ENCODE results near the gene KCNK10. TPM values are rescaled to one million over a fixed set of nuclear protein-coding genes. Genes with fewer than 3 reads are reported as not detected.

The KCNK10 gene
- total and polyA plus RNA-seq, 2 donors from 2014 or later: 0.54 to 1.1 TPM

DNA sequence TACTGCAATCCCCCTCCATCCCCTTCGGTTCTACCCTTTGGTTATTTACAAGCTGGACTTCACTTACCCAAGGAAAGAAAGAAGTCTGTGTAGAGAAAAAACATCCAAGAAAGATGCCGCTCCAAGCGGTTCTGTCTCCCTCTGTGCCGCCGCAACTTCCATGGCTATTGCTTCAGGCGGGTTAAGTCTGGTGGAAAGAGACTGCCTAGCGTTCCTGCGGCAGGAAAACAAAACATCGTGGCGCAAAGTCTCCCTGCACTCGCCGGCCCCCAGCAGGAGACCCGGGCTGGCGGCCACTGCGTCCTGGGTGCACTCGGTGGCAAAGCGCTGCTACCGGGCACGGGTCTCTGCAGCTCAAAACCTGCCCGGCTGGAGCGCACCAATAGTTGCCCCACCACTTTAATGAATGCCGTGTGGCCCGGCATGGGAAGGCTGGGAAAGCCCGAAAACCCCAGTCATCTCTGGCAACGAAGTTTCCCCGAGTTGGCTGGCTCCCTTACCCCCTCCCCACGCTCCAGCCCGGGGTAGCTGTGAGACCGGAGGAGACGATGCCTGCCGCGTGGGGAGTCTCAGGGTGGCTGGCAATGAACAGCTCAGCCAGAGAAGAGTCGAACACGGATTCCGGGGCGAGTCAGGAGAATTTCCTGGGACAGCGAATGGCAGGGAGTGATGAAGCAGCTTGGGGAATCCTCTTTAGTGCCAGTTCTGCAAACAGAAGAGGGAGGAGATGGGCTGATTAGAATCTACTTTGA lies 3.5 kb upstream of the KCNK10 start:
- Histone ChIP-seq H3K4me1 (ENCODE audit: control insufficient read depth in 2 of 3, insufficient read depth in 2 of 3, low read depth in 1 of 3, low read length in 3 of 3) (no peaks in the 10 kb centered on the region), H3K9me3 (ENCODE audit: control insufficient read depth in 2 of 3, insufficient read depth in 1 of 3, low read length in 3 of 3) (no peaks in the 10 kb centered on the region), H3K4me3 (ENCODE audit: low read length in 3 of 3) (no peak overlapping the region), H3K27ac (ENCODE audit: low read depth in 2 of 2, low read length in 2 of 2) (no peak overlapping the region), H3K36me3 (ENCODE audit: control insufficient read depth in 2 of 3, insufficient read depth in 3 of 3, low read length in 3 of 3) (no peaks in the 10 kb centered on the region), H3K9ac (ENCODE audit: low read length in 3 of 3) (no peak overlapping the region), H3K27me3 (ENCODE audit: control insufficient read depth, insufficient read depth, low read length) (peaks cover 36% of the 10 kb centered on the region)
- TF ChIP-seq, protein P1, sequence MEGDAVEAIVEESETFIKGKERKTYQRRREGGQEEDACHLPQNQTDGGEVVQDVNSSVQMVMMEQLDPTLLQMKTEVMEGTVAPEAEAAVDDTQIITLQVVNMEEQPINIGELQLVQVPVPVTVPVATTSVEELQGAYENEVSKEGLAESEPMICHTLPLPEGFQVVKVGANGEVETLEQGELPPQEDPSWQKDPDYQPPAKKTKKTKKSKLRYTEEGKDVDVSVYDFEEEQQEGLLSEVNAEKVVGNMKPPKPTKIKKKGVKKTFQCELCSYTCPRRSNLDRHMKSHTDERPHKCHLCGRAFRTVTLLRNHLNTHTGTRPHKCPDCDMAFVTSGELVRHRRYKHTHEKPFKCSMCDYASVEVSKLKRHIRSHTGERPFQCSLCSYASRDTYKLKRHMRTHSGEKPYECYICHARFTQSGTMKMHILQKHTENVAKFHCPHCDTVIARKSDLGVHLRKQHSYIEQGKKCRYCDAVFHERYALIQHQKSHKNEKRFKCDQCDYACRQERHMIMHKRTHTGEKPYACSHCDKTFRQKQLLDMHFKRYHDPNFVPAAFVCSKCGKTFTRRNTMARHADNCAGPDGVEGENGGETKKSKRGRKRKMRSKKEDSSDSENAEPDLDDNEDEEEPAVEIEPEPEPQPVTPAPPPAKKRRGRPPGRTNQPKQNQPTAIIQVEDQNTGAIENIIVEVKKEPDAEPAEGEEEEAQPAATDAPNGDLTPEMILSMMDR (IDR thresholded peaks at IDR 0.05; ENCODE audit: borderline replicate concordance, extremely low read depth, insufficient read depth): no peak
- FAIRE-seq: no peak
- intact Hi-C loops (cut with DNase I): no loop called here
- DNase-seq: peak in 3 of 5 donors; percentile 14 to 15 (median 15)

DNA sequence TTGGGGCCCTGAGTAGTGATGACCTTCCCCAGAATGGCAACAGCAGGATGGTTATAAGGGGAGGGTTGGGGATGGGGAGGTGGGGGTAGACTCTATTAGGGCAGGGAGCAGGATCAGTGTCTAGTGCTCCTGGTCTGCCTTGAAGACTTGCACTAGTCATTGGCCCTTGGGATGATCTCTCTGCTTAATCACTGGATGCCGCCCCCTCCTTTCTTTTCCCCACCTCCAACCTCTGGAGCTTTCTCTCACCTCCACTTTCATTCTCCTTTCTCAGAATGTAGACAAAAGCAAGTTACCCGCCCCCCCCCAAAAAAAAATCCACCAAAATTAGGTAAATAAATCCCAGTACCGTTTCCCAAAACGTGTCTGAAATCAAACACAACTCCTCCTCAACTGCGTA lies 2.8 kb upstream of the KCNK10 start:
- H3K4me3 ChIP-seq (ENCODE audit: low read length in 3 of 3): no peak overlapping the region
- DNase-seq (no peak), FAIRE-seq (no peak)

DNA sequence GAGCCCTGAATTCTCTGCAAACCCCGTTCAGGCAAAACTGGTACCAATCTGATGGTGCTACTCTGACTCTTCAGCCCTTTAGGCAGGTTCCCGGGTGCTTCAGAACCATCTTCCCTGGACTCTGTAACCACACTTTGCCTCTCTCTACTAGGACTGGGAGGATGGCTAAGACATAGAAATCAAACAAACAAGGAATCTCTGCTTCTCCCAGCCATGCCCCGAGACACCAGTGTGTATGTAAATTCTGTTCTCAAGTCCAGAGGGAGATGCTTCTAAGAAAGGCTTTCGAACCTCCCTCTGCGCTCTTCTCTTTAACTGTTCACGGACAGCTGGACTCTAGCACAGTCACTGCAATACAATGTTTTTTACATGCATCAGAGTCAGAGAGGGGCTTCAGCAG lies 1.9 kb upstream of the KCNK10 start:
- H3K9ac ChIP-seq (ENCODE audit: low read length in 3 of 3): no peak overlapping the region
- no peaks in the 10 kb centered on the region for H3K36me3 ChIP-seq (ENCODE audit: control insufficient read depth in 2 of 3, insufficient read depth in 3 of 3, low read length in 3 of 3)
- TF ChIP-seq, protein P1 (IDR thresholded peaks at IDR 0.05; ENCODE audit: borderline replicate concordance, extremely low read depth, insufficient read depth): no peak
- no peak overlapping the region for H3K4me3 ChIP-seq (ENCODE audit: low read length in 3 of 3)
- intact Hi-C loops (cut with DNase I): no loop called here
- H3K27me3 ChIP-seq (ENCODE audit: control insufficient read depth, insufficient read depth, low read length): peaks cover 39% of the 10 kb centered on the region
- H3K27ac ChIP-seq (ENCODE audit: low read depth in 2 of 2, low read length in 2 of 2): no peak overlapping the region
- H3K9me3 ChIP-seq (ENCODE audit: control insufficient read depth in 2 of 3, insufficient read depth in 1 of 3, low read length in 3 of 3): no peaks in the 10 kb centered on the region
- H3K4me1 ChIP-seq (ENCODE audit: control insufficient read depth in 2 of 3, insufficient read depth in 2 of 3, low read depth in 1 of 3, low read length in 3 of 3): no peaks in the 10 kb centered on the region
- DNase-seq: no peak
- FAIRE-seq: no peak

More for the DNA sequence above, 2.8 kb upstream of the KCNK10 start:
- Histone ChIP-seq H3K9ac (ENCODE audit: low read length in 3 of 3) (no peak overlapping the region), H3K9me3 (ENCODE audit: control insufficient read depth in 2 of 3, insufficient read depth in 1 of 3, low read length in 3 of 3) (no peaks in the 10 kb centered on the region), H3K27me3 (ENCODE audit: control insufficient read depth, insufficient read depth, low read length) (peaks cover 39% of the 10 kb centered on the region), H3K4me1 (ENCODE audit: control insufficient read depth in 2 of 3, insufficient read depth in 2 of 3, low read depth in 1 of 3, low read length in 3 of 3) (no peaks in the 10 kb centered on the region), H3K36me3 (ENCODE audit: control insufficient read depth in 2 of 3, insufficient read depth in 3 of 3, low read length in 3 of 3) (no peaks in the 10 kb centered on the region), H3K27ac (ENCODE audit: low read depth in 2 of 2, low read length in 2 of 2) (no peak overlapping the region)
- TF ChIP-seq, protein P1 (IDR thresholded peaks at IDR 0.05; ENCODE audit: borderline replicate concordance, extremely low read depth, insufficient read depth): no peak
- intact Hi-C loops (cut with DNase I): no loop called here

All from kidney (tissue), 14 donors.